ENCODE measurements around the gene SLC19A2.
A peak's percentile ranks its signal among the peaks of the same experiment; 100 is the strongest.

GRCh38 chr1:169509354-169509753, 23.6 kb upstream of the SLC19A2 start:
- TF ChIP-seq CTCF (conservative IDR thresholded peaks at IDR 0.05; ENCODE audit: low read length) (peak; percentile 56), EZH2phosphoT487 (IDR thresholded peaks at IDR 0.05; ENCODE audit: borderline replicate concordance) (no peak)

Measured in Loucy (cell line).